K562 (cell line): ENCODE results near the gene PUSL1. TPM values are rescaled to one million over a fixed set of nuclear protein-coding genes. Genes with fewer than 3 reads are reported as not detected.

Source experiments
- CHAMP1 ChIP-seq: fragments of 450-650 bp; IDR thresholded peaks from 2 replicates; pipeline ENCODE4 v1.6.1; 2016; ENCODE audit warnings: mild to moderate bottlenecking
- CREM ChIP-seq: IDR thresholded peaks from 2 replicates; pipeline ENCODE4 v1.6.1; 2014; ENCODE audit warnings: antibody characterized with exemption, low read depth
- GTF2E2 ChIP-seq: fragments of 200-800 bp; sonication (Bioruptor generic); IDR thresholded peaks from 2 replicates; pipeline ENCODE4 v1.6.1; 2016; ENCODE audit warnings: missing genetic modification characterization, missing compliant biosample characterization
- HES1 ChIP-seq: fragments of 450-650 bp; IDR thresholded peaks from 2 replicates; pipeline ENCODE4 v1.6.1; 2016; ENCODE audit warnings: low read depth, mild to moderate bottlenecking, moderate library complexity
- KLF10 ChIP-seq: fragments of 250-450 bp; sonication (Bioruptor Pico); IDR thresholded peaks from 2 replicates; pipeline ENCODE4 v1.6.1; 2021; ENCODE audit warnings: matching md5 sums
- MCM3 ChIP-seq: fragments of 450-650 bp; IDR thresholded peaks from 2 replicates; pipeline ENCODE4 v1.6.1; 2016
- MCM5 ChIP-seq: fragments of 450-650 bp; IDR thresholded peaks from 2 replicates; pipeline ENCODE4 v1.6.1; 2016; ENCODE audit warnings: low read depth
- NFXL1 ChIP-seq: fragments of 450-650 bp; formaldehyde crosslinking; IDR thresholded peaks from 2 replicates; pipeline ENCODE4 v1.4.0; 2021; ENCODE audit warnings: mild to moderate bottlenecking
- NFYB ChIP-seq: IDR thresholded peaks from 2 replicates; pipeline ENCODE4 v1.6.1; 2011; ENCODE audit warnings: mild to moderate bottlenecking, moderate library complexity; ENCODE audit not compliant: insufficient read length; ENCODE audit errors: extremely low read depth
- NR4A1 ChIP-seq, 2 experiments: fragments of 250-450 bp in 1 of 2; fragments of 450-650 bp in 1 of 2; sonication (Bioruptor Pico) in 1 of 2; IDR thresholded peaks; 2 replicates each; pipeline versions ENCODE4 v1.4.0 to v1.6.1; 2016 to 2020; ENCODE audit warnings: mild to moderate bottlenecking in 2 of 2, missing compliant biosample characterization in 1 of 2, missing genetic modification characterization in 1 of 2, moderate library complexity in 1 of 2
- RBFOX2 ChIP-seq: fragments of 200-400 bp; formaldehyde crosslinking; IDR thresholded peaks from 2 replicates; pipeline ENCODE4 v1.6.1; 2017; ENCODE audit warnings: low read depth, mild to moderate bottlenecking, low read length, moderate library complexity
- RREB1 ChIP-seq: fragments of 250-450 bp; sonication (Bioruptor Pico); IDR thresholded peaks from 2 replicates; pipeline ENCODE4 v1.4.0; 2020
- ZFP1 ChIP-seq: fragments of 450-650 bp; formaldehyde crosslinking; IDR thresholded peaks from 2 replicates; pipeline ENCODE4 v1.4.0; 2020; ENCODE audit warnings: mild to moderate bottlenecking, mixed read lengths
- ZKSCAN3 ChIP-seq: fragments of 250-450 bp; sonication (Bioruptor Pico); IDR thresholded peaks from 2 replicates; pipeline ENCODE4 v1.4.0; 2020
- ZNF398 ChIP-seq: fragments of 250-450 bp; sonication (Bioruptor Pico); IDR thresholded peaks from 2 replicates; pipeline ENCODE4 v1.8.0; 2021; ENCODE audit warnings: moderate library complexity, mild to moderate bottlenecking, inconsistent platforms
- ZNF583 ChIP-seq: fragments of 250-450 bp; sonication (Bioruptor Pico); IDR thresholded peaks from 2 replicates; pipeline ENCODE4 v1.4.0; 2020
- ZNF696 ChIP-seq: fragments of 250-450 bp; sonication (Bioruptor Pico); conservative IDR thresholded peaks from 2 replicates; pipeline ENCODE4 v1.4.0; 2020; ENCODE audit warnings: mild to moderate bottlenecking, moderate library complexity
- ZNF785 ChIP-seq: fragments of 250-450 bp; sonication (Bioruptor Pico); IDR thresholded peaks from 2 replicates; pipeline ENCODE4 v1.4.0; 2020; ENCODE audit warnings: mild to moderate bottlenecking
- ZZZ3 ChIP-seq: fragments of 450-650 bp; IDR thresholded peaks from 2 replicates; pipeline ENCODE4 v1.6.1; 2016; ENCODE audit warnings: antibody characterized with exemption, mild to moderate bottlenecking, moderate library complexity
- polyA plus RNA-seq, 8 experiments: library from polyadenylated mRNA; depleted of rRNA in 4 of 8; stranded (reverse) in 5 of 8; unstranded in 3 of 8; fragments of >200 nt; fragmentation: Nextera tagmentation in 2 of 8; fragmentation: Illumina TruSeq in 1 of 8; extraction: Ambion mirVana in 2 of 8; extraction: Trizol in 1 of 8; gene quantifications; 2 replicates each; pipeline versions ENCODE4 v1.2.1 to v1.2.3, GENCODE V29; 2011 to 2014; ENCODE audit warnings: inconsistent platforms in 1 of 8, missing spikeins in 1 of 8
- total RNA-seq, 7 experiments: library from RNA; depleted of rRNA in 6 of 7; stranded (reverse); fragments of >200 nt in 6 of 7; fragmentation: Illumina TruSeq in 2 of 7; extraction: Trizol in 2 of 7; gene quantifications; 2 replicates each; pipeline versions ENCODE4 v1.2.1 to v1.2.3, GENCODE V29; 2011 to 2021; ENCODE audit warnings: low replicate concordance in 1 of 7

The PUSL1 gene
- total and polyA plus RNA-seq, 9 of the 15 experiments (the other 6 are each of a cell fraction or from before 2014, with no cell fraction given), result 0.62 to 86.9 (median 13.6) TPM

GRCh38 chr1:1347663-1348419 is 39.4 kb downstream of the PUSL1 start (continued):
- no peak for TF ChIP-seq NFYB
- no peak for TF ChIP-seq GTF2E2
- no peak for TF ChIP-seq ZZZ3
- no peak for TF ChIP-seq MCM5
- TF ChIP-seq RBFOX2, result peak; percentile 46
- TF ChIP-seq MCM3, result no peak
- TF ChIP-seq ZKSCAN3 (CRISPR knock-in tag), result no peak
- TF ChIP-seq NFXL1 (CRISPR knock-in tag), result no peak
- TF ChIP-seq ZFP1, result no peak
- TF ChIP-seq ZNF583 (CRISPR knock-in tag), result no peak
- no peak for TF ChIP-seq HES1
- no peak; the same call in 1 of the 2 replicates for TF ChIP-seq CREM
- TF ChIP-seq ZNF398, result no peak
- no peak for TF ChIP-seq ZNF785
- TF ChIP-seq ZNF696, result no peak
- no peak for TF ChIP-seq CHAMP1
- TF ChIP-seq NR4A1 (CRISPR knock-in tag; IDR thresholded peaks at IDR 0.05), result no peak
- TF ChIP-seq NR4A1 (tag; IDR thresholded peaks at IDR 0.05), result no peak
- TF ChIP-seq RREB1 (CRISPR knock-in tag), result no peak
- no peak for TF ChIP-seq KLF10
